HAP-1 (cell line): ENCODE data around the gene TP53BP1.
"Not testable (repeated sequence)": the region's sequence is repeated elsewhere in the genome, so short reads cannot be mapped to it uniquely, and the experiment has no call there.

Experiments used
- DNase-seq, 2 experiments: peaks; one replicate each; pipeline ENCODE4 v3.0.0-alpha.2; 2016 to 2020; ENCODE audit warnings: low spot score in 2 of 2
- H3K27me3 ChIP-seq: fragments of 250-450 bp; sonication (Bioruptor Pico); 2 replicates; pipeline ENCODE4 v1.5.1; 2020; ENCODE audit warnings: low read depth, mild to moderate bottlenecking, moderate library complexity
- H3K36me3 ChIP-seq: fragments of 250-450 bp; sonication (Bioruptor Pico); replicated peaks from 2 replicates; pipeline ENCODE4 v1.5.1; 2020; ENCODE audit warnings: mild to moderate bottlenecking
- H3K4me1 ChIP-seq: fragments of 250-450 bp; sonication (Bioruptor Pico); 2 replicates; pipeline ENCODE4 v1.5.1; 2020; ENCODE audit warnings: mild to moderate bottlenecking
- H3K4me3 ChIP-seq: fragments of 250-450 bp; sonication (Bioruptor Pico); 2 replicates; pipeline ENCODE4 v1.5.1; 2020; ENCODE audit warnings: mild to moderate bottlenecking, moderate library complexity
- H3K9me3 ChIP-seq: fragments of 250-450 bp; sonication (Bioruptor Pico); 2 replicates; pipeline ENCODE4 v1.5.1; 2020; ENCODE audit warnings: mild to moderate bottlenecking, moderate library complexity
- in situ Hi-C: fragments of 300-500 bp; cut with MboI; formaldehyde crosslinking; loops from 3 replicates; pipeline ENCODE4 v1.14.3; 2020; ENCODE audit warnings: low sequenced_read_pairs, inconsistent platforms, mixed read lengths

Gene TP53BP1

GRCh38 chr15:43406189-43406588, 86.8 kb downstream of the TP53BP1 start:
- Histone ChIP-seq H3K36me3 (peaks cover 90% of the 10 kb centered on the region), H3K4me3 (no peak overlapping the region), H3K9me3 (no peaks in the 10 kb centered on the region), H3K4me1 (no peaks in the 10 kb centered on the region), H3K27me3 (no peaks in the 10 kb centered on the region)
- in situ Hi-C loops, result no loop called here
- no peak for DNase-seq

- Histone ChIP-seq H3K27me3 (no peaks in the 10 kb centered on the region), H3K36me3 (peaks cover 89% of the 10 kb centered on the region), H3K9me3 (no peaks in the 10 kb centered on the region), H3K4me3 (no peak overlapping the region), H3K4me1 (no peaks in the 10 kb centered on the region)
- in situ Hi-C loops, result no loop called here
- DNase-seq, result no peak
Measured at GRCh38 chr15:43404130-43404529, 88.8 kb downstream of the TP53BP1 start.

DNA sequence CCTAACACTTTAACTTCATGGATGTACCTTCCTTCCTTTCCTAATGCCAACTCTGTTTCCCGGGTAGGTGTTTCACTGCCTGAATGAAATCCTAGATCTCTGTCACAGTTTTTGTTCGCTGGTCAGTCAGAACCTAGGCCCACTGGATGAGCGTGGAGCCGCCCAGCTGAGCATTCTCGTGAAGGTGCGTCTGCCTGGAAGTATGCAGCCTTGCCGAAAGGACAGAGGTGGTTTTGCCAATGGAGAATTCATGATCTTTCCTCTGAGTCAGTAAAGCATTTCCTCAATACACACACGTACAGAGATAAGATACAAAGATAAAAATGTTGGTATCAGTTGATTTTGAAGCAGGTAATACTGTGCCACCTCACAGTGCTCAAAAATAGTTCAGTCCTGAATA, 89.3 kb downstream of the TP53BP1 start:
- H3K4me3 ChIP-seq, result no peak overlapping the region
- in situ Hi-C loops, result no loop called here
- H3K36me3 ChIP-seq, result peaks cover 89% of the 10 kb centered on the region

DNA sequence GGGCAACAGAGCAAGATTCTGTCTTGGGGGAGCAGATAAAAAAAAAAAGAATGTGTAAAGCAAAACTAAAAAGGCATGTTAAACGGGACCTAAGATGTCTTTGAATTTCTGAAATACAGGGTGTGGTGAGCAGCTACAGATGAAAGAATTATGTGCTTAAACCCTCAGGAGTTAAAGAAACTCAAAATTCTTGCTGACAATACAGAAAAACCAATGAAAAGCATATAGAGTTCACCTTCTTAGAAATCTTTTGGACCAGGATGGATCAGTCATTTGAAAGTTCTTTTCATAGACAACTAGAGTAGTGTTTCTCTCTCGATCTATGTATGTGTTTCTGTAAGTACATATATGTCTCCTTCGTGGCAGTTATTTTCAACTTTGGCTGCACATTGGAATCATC, 90.7 kb downstream of the TP53BP1 start:
- Histone ChIP-seq H3K36me3 (peaks cover 89% of the 10 kb centered on the region), H3K27me3 (no peaks in the 10 kb centered on the region), H3K9me3 (no peaks in the 10 kb centered on the region), H3K4me3 (no peak overlapping the region), H3K4me1 (no peaks in the 10 kb centered on the region)
- in situ Hi-C loops, result no loop called here
- DNase-seq, result no peak

More for the DNA sequence above, 89.3 kb downstream of the TP53BP1 start:
- no peak for DNase-seq
- no peaks in the 10 kb centered on the region for H3K27me3 ChIP-seq
- H3K4me1 ChIP-seq, result no peaks in the 10 kb centered on the region
- no peaks in the 10 kb centered on the region for H3K9me3 ChIP-seq

DNA sequence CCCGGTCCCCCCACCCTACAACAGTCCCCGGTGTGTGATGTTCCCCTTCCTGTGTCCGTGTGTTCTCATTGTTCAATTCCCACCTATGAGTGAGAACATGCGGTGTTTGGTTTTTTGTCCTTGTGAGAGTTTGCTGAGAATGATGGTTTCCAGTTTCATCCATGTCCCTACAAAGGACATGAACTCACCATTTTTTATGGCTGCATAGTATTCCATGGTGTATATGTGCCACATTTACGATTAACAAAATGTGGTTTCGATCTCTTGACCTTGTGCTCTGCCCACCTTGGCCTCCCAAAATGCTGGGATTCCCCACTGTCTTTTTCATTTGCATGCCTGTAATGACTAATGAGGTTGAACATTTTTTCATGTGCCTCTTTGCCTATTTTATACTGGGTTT, 99.4 kb downstream of the TP53BP1 start:
- H3K9me3 ChIP-seq, H3K4me1 ChIP-seq, H3K27me3 ChIP-seq, in situ Hi-C loops, DNase-seq, H3K4me3 ChIP-seq: not testable (repeated sequence)
- peaks cover 33% of the 10 kb centered on the region for H3K36me3 ChIP-seq

GRCh38 chr15:43390723-43391122, 102.2 kb downstream of the TP53BP1 start:
- Histone ChIP-seq H3K4me3 (no peak overlapping the region), H3K27me3 (no peaks in the 10 kb centered on the region), H3K9me3 (no peaks in the 10 kb centered on the region), H3K4me1 (no peaks in the 10 kb centered on the region), H3K36me3 (peaks cover 32% of the 10 kb centered on the region)
- in situ Hi-C loops, result no loop called here
- DNase-seq, result no peak

GRCh38 chr15:43383070-43383469, 109.9 kb downstream of the TP53BP1 start:
- Histone ChIP-seq H3K4me1 (no peaks in the 10 kb centered on the region), H3K36me3 (peaks cover 79% of the 10 kb centered on the region), H3K9me3 (no peaks in the 10 kb centered on the region), H3K27me3 (no peaks in the 10 kb centered on the region), H3K4me3 (no peak overlapping the region)
- DNase-seq, result no peak
- in situ Hi-C loops, result loop anchor here (5.0 kb wide), 1 partner anchor 49 kb away; no protein-coding TSS in a partner anchor

- no peak overlapping the region for H3K4me3 ChIP-seq
- H3K9me3 ChIP-seq, result no peaks in the 10 kb centered on the region
- peaks cover 78% of the 10 kb centered on the region for H3K36me3 ChIP-seq
- H3K4me1 ChIP-seq, result no peaks in the 10 kb centered on the region
- DNase-seq, result no peak
- in situ Hi-C loops, result loop anchor here (5.0 kb wide), 1 partner anchor 50 kb away; no protein-coding TSS in a partner anchor
- H3K27me3 ChIP-seq, result no peaks in the 10 kb centered on the region
Measured at GRCh38 chr15:43382310-43382709, 110.6 kb downstream of the TP53BP1 start.

DNA sequence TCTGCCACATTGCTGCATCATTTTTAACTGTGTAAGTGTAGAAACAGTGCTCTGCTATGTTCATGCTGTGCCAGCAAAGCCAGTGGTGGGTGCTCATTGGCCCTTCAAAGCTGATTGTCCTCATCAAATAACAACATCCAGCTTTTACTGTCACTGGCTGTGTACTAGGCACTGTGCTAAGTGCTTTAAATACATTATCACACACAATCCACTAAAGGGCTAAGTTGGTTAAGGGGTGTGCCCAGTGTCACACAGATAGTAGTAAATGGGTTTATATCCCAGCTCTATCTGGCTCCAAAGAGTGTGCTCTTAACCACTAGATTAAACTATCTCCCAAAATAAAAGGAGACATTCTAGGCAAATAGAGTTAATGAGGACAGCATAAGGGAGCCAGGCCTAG, 114.4 kb downstream of the TP53BP1 start:
- H3K27me3 ChIP-seq, result no peaks in the 10 kb centered on the region

GRCh38 chr15:43376017-43376705, 116.8 kb downstream of the TP53BP1 start:
- in situ Hi-C loops, result no loop called here
- no peak overlapping the region for H3K4me3 ChIP-seq
- H3K27me3 ChIP-seq, result no peaks in the 10 kb centered on the region
- peaks cover 3% of the 10 kb centered on the region; the same call in 1 of the 2 replicates for H3K4me1 ChIP-seq
- peaks cover 38% of the 10 kb centered on the region for H3K36me3 ChIP-seq
- H3K9me3 ChIP-seq, result no peaks in the 10 kb centered on the region
- DNase-seq, result peak; percentile 49 to 58

More for the DNA sequence above, 114.4 kb downstream of the TP53BP1 start:
- no peak for DNase-seq
- no peak overlapping the region for H3K4me3 ChIP-seq
- H3K4me1 ChIP-seq, result no peaks in the 10 kb centered on the region
- no peaks in the 10 kb centered on the region for H3K9me3 ChIP-seq
- peaks cover 56% of the 10 kb centered on the region for H3K36me3 ChIP-seq
- in situ Hi-C loops, result no loop called here

- Histone ChIP-seq H3K4me3 (peak within 1 kb of the TSS; percentile 90), H3K36me3 (peaks cover 22% of the 10 kb centered on the region), H3K9me3 (no peaks in the 10 kb centered on the region), H3K4me1 (peaks cover 6% of the 10 kb centered on the region), H3K27me3 (no peaks in the 10 kb centered on the region)
- in situ Hi-C loops, result no loop called here
- peak; percentile 79 to 92 for DNase-seq
Measured at GRCh38 chr15:43370975-43371974, 121.7 kb downstream of the TP53BP1 start, which contains the start of the genes TUBGCP4 and ZSCAN29. Gene TUBGCP4 (plus strand): TSS chr15:43371101. CDS start chr15:43371355, 254 bp downstream. Gene ZSCAN29 (minus strand): TSS chr15:43371043. CDS start chr15:43369913, 1,130 bp downstream.

DNA sequence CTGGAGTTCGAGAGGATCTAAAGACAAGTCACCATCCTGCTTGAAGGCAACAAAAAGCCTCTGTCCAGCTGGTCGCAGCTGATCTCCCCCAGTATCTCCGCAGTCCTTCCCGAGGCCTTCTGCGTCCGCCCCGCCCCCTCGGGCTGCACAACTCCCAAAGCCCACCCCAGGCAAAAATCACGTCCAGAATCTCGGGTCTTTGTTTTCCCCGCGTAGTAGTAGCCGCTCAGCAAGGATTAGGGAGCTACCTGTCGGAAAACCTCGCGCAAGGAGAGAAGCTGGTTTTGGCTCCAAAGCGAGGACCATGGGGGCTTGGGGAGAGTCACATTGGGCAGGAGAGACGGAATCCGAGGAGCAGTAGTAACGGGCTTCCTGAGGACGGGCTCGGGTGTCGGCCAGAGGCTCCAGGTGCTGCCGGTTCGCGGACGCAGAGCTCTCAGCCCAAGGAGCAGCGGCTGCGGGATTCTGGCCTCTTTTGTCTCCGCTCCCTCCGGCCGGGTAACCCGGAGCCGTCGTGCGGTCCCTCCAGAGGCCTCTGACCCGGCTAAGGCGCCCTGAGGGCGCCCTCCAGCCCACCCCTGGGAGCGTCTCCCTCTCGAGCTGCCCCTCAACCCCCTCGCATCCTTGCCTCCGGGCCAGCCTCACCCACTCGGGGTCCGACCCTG, 122.5 kb downstream of the TP53BP1 start:
- peaks cover 6% of the 10 kb centered on the region for H3K4me1 ChIP-seq
- in situ Hi-C loops, result no loop called here
- H3K36me3 ChIP-seq, result peaks cover 30% of the 10 kb centered on the region
- peak in 1 of 2 experiments; percentile 59 for DNase-seq
- peak overlapping the region; percentile 90 for H3K4me3 ChIP-seq
- no peaks in the 10 kb centered on the region for H3K27me3 ChIP-seq
- no peaks in the 10 kb centered on the region for H3K9me3 ChIP-seq

DNA sequence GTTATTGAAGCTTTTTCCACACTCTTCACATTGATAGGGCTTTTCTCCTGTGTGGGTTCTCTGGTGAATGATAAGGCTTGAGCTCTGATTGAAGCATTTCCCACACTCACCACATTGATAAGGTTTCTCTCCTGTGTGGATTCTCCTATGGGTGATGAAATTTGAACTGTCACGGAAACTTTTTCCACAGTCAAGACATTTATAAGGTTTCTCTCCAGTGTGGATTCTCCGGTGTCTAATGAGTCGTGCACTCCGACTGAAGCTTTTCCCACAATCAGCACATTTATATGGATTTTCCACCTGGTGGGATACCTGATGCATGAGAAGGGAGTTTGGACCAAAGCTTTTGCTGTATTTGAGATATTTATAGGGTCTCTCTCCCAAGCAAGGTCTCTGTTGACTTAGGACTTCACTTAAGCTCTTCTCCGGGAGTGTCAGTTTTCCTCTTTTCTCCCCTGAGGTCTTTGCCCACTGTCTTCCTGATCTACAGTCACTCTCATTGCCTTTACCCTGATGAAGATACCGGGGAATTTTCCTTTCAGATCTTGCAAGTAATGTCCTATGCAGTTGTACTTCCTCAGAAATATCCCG, 131.5 kb downstream of the TP53BP1 start:
- Histone ChIP-seq H3K9me3 (peaks cover 12% of the 10 kb centered on the region), H3K27me3 (no peaks in the 10 kb centered on the region), H3K4me1 (no peaks in the 10 kb centered on the region), H3K4me3 (no peak overlapping the region), H3K36me3 (peaks cover 65% of the 10 kb centered on the region)
- in situ Hi-C loops, result no loop called here
- DNase-seq, result no peak
